Hepatic stellate cell (primary cell): ENCODE results near the gene SIPA1L3.

Experiments used
- DNase-seq: peaks from one replicate; pipeline ENCODE4 v3.0.0; 2011; ENCODE audit warnings: low spot score

The SIPA1L3 gene

DNA sequence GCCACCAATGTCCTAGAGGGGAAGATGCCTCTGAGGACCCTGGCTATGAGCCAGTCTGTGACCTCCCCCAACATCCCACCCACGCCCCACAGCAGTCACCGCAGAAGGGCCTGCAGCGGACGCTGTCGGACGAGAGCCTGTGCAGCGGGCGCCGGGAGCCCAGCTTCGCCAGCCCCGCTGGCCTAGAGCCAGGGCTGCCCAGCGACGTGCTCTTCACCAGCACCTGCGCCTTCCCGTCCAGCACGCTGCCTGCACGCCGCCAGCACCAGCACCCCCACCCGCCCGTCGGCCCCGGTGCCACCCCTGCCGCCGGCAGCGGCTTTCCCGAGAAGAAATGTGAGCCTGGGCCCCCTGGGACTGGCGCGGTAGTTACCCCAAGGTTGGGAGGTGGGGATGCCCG is 286.4 kb downstream of the SIPA1L3 start:
- DNase-seq: no peak

- no peak for DNase-seq
Measured at GRCh38 chr19:38194061-38194701, 287.2 kb downstream of the SIPA1L3 start.

DNA sequence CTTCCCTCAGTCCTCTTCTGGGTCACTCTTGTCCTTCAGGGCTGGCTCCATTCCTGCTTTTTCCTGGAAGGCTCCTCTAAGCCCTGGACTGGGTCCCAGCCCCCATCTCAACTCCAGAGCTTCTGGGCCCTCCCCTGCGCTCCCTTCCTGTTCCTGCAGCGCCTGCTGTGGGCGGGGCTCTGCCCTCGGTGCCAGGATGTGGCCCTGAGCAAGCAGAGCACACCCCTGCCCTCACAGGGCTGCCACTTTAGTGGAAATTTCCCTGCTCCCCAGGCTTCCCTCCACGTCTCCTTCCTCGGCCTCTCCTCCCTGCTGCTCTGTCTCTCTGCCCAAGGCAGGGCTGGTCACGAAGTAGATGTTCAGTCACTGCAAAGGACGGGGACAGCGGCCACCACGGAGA is 288.2 kb downstream of the SIPA1L3 start:
- no peak for DNase-seq

DNA sequence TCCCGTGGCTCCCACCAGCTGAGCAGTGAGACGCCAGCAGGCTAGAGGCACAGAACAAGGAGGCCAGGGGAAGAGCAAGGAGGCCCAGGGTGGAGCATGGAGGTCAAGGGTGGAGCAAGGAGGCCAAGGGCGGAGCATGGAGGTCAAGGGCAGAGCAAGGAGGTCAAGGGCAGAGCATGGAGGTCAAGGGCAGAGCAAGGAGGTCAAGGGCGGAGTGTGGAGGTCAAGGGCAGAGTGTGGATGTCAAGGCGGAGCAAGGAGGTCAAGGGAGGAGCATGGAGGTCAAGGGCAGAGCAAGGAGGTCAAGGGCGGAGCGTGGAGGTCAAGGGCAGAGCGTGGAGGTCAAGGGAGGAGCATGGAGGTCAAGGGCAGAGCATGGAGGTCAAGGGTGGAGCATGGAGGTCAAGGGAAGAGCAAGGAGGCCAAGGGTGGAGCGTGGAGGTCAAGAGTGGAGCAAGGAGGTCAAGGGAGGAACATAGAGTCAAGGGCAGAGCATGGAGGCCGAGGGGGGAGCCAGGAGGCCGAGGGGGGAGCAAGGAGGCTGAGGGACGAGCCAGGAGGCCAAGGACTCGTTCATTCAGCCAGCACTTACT is 289.3 kb downstream of the SIPA1L3 start:
- no peak for DNase-seq

- no peak for DNase-seq
Measured at GRCh38 chr19:38196948-38197656, 290.1 kb downstream of the SIPA1L3 start.

- no peak for DNase-seq
Measured at GRCh38 chr19:38197937-38198704, 291.1 kb downstream of the SIPA1L3 start.

- DNase-seq: no peak
Measured at GRCh38 chr19:38199340-38199739, 292.3 kb downstream of the SIPA1L3 start.

- DNase-seq: no peak
Measured at GRCh38 chr19:38201731-38202130, 294.7 kb downstream of the SIPA1L3 start.

GRCh38 chr19:38202504-38202903 is 295.5 kb downstream of the SIPA1L3 start:
- DNase-seq: no peak

DNA sequence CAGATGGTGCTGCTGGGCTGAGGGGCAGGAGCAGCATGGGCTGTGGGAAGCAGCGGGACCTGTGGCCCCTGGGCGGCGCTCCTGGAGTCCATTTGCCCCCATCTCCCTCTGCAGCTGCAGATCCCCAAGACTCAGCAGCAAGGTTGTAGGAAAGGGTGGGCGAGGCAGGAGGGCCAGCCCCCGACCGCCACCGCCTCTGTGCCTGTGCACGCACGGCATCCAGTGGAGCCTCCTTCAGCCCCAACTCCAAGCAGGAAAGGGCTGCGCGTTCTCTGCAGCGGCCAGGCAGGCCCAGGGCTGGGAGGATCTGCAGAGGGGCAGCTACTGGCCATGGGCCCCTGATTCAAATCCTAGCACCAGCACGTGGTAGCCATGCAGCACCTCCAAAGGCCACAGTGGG is 296.2 kb downstream of the SIPA1L3 start:
- no peak for DNase-seq

DNA sequence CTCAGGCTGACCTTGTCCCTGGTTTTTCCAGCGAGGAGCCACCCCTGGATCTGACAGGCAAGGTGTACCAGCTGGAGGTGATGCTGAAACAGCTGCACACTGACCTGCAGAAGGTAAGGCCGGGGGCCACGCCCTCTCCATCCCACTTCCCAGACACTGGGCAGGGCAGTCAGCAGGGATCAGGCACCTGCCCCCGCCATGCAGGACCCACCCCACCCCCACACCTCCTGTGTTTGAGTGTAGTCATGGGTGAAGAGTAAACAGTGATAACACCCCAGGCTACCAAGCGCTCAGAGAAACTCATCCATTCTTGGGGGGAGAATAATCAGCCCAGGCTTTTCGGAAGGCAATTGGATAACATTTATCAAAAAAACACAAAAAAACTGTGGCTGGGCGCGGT is 297.1 kb downstream of the SIPA1L3 start:
- DNase-seq: no peak

DNA sequence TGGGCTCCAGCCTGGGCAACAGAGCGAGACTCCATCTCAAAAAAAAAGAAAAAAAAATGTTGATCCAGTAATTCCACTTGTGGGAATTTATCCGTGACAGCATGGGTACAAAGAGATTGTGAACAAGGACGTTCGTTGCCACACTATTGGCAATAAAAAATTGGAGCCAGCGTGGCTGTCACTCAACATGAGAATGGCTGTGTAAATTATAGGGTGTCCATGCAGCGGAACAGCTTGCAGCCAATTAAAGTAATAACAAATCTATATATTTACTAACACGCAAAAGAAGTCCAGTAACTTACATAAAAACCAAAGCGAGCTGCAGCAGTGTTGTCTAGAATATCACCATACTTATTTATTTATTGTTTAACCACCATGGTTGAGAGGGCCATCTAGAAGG is 297.7 kb downstream of the SIPA1L3 start:
- DNase-seq: no peak

GRCh38 chr19:38206006-38206745 is 299.2 kb downstream of the SIPA1L3 start:
- DNase-seq: no peak

DNA sequence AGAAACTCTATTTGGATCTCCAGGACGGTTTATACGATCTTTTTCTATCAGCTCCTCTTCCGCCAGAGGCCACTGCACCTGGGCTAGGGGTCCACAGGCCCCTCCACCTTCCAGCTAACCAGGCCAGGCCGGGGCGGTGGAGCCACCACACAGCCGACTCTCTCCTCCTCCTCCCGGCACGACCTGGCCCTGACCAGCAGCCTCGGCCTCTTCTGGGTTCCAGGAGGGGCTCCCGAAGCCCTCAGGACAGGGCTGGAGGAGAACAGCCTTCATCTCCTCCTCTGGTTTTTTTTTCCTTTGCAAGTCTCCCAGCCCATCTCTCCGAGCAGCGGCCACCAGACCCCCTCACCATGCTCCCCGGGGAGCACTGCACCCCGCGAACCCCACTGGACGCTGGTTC is 299.9 kb downstream of the SIPA1L3 start:
- no peak for DNase-seq

DNA sequence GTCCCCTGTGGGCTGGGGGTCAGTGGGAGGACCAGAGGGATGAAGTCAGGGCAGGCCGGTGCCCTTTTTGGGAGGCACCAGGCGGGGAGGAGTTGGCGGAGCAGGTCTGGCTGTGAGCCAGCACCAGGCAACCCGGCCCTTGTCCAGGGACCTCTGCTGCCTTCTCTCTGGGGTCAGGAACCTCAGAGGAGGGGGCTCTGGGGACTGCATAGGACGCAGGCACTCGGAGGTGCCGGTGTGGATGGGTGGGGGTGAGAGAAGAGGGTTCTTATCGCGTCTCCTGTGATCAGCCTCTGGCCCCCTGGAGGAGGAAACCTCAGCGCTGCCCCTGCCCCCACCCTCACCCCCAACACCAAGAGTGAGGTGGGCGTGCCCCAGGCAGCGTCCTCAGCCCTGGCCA is 300.5 kb downstream of the SIPA1L3 start:
- DNase-seq: no peak

- no peak for DNase-seq
Measured at GRCh38 chr19:38208571-38208970, 301.6 kb downstream of the SIPA1L3 start.

DNA sequence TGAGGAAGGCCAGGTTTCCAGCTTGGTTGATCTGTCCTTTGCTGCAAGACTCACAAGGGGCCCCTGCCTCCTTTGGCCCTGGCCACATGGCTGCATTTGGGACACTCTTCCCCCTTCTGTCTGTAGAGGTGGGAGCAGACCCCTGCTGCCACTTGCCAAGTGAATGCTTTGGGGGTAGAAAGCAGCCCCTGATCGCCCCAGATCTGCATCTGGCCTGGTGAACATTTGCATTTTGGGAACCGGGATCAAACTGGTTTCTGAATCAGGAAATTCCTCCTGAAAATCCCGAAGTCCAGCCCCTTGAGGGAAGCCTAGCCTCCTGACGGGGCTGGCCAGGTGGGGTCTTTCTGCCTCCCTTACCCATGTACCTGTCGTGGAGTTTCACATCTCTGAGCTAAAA is 302.1 kb downstream of the SIPA1L3 start:
- no peak for DNase-seq

DNA sequence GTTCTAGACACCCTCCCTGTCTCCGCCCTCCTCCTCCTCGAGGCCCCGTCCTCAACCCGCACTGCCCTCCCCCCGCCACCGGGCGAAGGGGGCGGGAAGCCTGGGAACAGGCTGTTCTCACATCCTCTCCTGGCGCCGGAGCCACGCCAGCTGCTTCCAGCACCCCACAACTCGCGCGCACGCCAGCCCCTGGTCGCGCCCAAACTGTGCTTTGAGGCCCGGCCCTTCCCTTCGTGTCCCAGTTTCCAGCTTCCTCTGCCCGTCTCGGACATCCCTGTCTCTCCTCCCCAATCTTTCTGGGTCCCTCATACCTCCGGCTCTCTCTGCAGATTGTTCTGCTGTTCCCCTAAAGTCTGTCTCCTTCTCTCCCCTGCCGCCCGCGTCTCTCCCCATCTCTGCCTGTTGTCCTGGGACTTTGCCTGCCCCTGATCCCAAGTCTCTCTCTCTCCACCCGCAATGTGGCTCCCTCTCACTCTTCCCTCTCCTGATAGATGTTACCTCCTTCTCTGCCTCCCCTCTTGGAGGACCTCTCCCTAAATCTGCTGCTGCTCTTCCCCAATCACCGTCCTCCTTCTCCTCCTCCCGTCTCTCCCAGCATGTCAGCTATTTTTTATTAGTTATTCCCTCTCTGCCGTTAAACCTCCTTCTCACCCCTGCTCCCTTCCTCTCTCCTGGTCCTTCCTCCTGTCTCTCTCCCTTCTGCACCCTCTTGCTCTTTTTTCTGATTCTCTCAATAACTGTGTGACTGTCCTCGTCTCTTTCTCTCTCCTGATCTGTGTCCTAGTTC is 302.9 kb downstream of the SIPA1L3 start:
- peak; percentile 69 for DNase-seq

DNA sequence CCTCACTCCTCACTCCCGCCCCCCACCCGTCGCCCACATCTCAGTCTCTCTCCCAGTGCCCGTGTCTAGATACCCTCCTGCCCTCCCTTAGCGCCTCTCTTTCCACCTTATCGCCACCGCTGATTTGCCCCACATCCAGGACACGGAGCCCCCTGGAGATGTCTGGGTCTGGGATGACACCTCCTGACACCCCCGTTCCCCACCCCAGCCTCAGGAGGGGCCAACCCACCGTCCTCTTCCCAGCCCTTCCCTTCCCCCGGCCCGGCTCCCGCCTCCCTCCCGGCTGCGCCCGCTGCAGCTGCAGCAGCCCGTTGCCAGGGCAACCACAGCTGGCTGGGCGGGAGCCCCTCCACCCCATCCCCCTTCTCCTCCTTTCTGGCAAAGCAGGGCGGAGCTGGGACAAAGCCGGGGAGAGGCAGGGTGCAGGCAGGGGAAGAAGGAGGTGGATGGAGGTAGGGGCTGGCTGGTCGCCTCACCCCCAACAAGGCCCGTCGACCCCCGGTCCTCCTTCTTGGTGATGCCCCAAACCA is 303.5 kb downstream of the SIPA1L3 start:
- DNase-seq: peak; percentile 46

- no peak for DNase-seq
Measured at GRCh38 chr19:38211151-38211591, 304.2 kb downstream of the SIPA1L3 start.

DNA sequence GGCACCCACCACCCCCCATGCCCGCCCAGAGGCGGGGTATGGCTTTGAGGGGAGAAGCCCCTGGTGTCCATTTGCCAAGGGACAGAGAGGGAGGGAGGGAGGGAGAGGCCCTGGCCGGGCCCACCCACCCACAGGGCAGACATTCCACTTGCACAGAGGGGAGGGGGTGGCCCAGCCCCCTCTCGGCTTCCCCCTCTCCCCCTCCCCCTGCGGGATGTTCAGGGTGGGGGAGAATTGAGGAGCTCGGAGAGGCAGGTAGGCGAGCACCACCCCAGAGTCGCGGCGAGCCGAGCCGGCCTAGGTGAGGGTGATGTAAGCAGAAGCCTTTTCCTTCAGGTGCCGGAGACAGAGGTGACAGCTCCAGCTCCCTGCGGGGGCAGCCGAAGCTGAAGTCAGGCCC is 304.8 kb downstream of the SIPA1L3 start:
- DNase-seq: no peak
